GM15510 (cell line): ENCODE results near the gene UBN1.

Experiments used
- POLR2A ChIP-seq: IDR thresholded peaks from 3 replicates; pipeline ENCODE4 v1.6.1; 2011; ENCODE audit warnings: borderline replicate concordance; ENCODE audit not compliant: insufficient read length; ENCODE audit errors: extremely low read depth

Gene UBN1

GRCh38 chr16:4915226-4915761 is 68.0 kb downstream of the UBN1 start:
- no peak for TF ChIP-seq POLR2A

GRCh38 chr16:4917117-4917516 is 69.8 kb downstream of the UBN1 start:
- TF ChIP-seq POLR2A = no peak

GRCh38 chr16:4918781-4919251 is 71.5 kb downstream of the UBN1 start:
- no peak for TF ChIP-seq POLR2A

GRCh38 chr16:4920826-4921225 is 73.5 kb downstream of the UBN1 start:
- TF ChIP-seq POLR2A = no peak

GRCh38 chr16:4922721-4923342 is 75.6 kb downstream of the UBN1 start:
- no peak for TF ChIP-seq POLR2A

GRCh38 chr16:4923853-4924252 is 76.6 kb downstream of the UBN1 start:
- no peak for TF ChIP-seq POLR2A

- TF ChIP-seq POLR2A = no peak
Measured at GRCh38 chr16:4924593-4925292, 77.5 kb downstream of the UBN1 start.

- no peak for TF ChIP-seq POLR2A
Measured at GRCh38 chr16:4925293-4925607, 78.0 kb downstream of the UBN1 start.

GRCh38 chr16:4925791-4926190 is 78.5 kb downstream of the UBN1 start:
- no peak for TF ChIP-seq POLR2A

GRCh38 chr16:4926928-4927327 is 79.6 kb downstream of the UBN1 start:
- TF ChIP-seq POLR2A = no peak

- no peak for TF ChIP-seq POLR2A
Measured at GRCh38 chr16:4927661-4928060, 80.4 kb downstream of the UBN1 start.

- TF ChIP-seq POLR2A = no peak
Measured at GRCh38 chr16:4928227-4928626, 80.9 kb downstream of the UBN1 start.

GRCh38 chr16:4931381-4931780 is 84.1 kb downstream of the UBN1 start:
- no peak for TF ChIP-seq POLR2A
